ENCODE data around the gene JARID2.

JARID2 gene

DNA sequence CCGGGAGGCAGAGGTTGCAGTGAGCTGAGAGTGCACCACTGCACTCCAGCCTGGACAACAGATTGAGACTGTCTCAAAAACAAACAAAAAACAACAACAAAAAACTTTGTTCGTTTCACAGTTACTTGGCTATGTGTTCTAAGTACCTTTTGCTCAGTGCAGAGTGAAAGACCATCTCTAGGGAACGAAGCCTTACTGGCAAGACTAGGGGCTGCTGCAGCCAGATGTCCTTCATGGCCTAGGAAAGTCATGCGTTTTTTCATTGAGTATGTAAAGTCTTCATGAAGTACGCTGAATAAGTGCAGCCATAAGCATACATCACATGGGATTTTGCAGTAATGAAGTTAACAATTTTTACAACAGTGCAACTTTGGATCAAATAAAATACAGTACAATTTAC is 111.1 kb downstream of the JARID2 start:
- DNase-seq (ENCODE audit: low read depth), result no peak
- H3K4me3 ChIP-seq (ENCODE audit: low read depth, low read length), result no peak overlapping the region
- TF ChIP-seq CTCF (conservative IDR thresholded peaks at IDR 0.05; ENCODE audit: low read depth, low read length), result no peak

GRCh38 chr6:15357782-15358181 is 111.9 kb downstream of the JARID2 start:
- DNase-seq (ENCODE audit: low read depth), result no peak
- TF ChIP-seq CTCF (conservative IDR thresholded peaks at IDR 0.05; ENCODE audit: low read depth, low read length), result no peak
- no peak overlapping the region for H3K4me3 ChIP-seq (ENCODE audit: low read depth, low read length)

GRCh38 chr6:15358579-15359327 is 112.9 kb downstream of the JARID2 start:
- DNase-seq (ENCODE audit: low read depth), result peak; percentile 69
- no peak overlapping the region for H3K4me3 ChIP-seq (ENCODE audit: low read depth, low read length)
- TF ChIP-seq CTCF (conservative IDR thresholded peaks at IDR 0.05; ENCODE audit: low read depth, low read length), result no peak

- no peak for TF ChIP-seq CTCF (conservative IDR thresholded peaks at IDR 0.05; ENCODE audit: low read depth, low read length)
- no peak for DNase-seq (ENCODE audit: low read depth)
- H3K4me3 ChIP-seq (ENCODE audit: low read depth, low read length), result no peak overlapping the region
Measured at GRCh38 chr6:15359335-15359862, 113.5 kb downstream of the JARID2 start.

DNA sequence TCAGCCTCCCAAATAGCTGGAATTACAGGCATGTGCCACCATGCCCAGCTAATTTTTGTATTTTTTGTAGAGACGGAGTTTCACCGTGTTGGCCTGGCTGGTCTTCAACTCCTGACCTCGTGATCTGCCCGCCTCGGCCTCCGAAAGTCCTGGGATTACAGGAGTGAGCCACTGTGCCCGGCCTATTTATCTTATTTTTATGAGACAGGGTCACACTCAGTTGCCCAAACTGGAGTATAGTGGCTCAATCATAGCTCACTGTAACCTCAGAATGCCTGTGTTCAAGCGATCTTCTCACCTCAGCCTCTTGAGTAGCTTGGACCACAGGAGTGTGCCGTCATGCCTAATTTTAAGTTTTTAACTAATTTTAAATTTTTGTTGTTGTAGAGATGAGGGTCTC is 114.4 kb downstream of the JARID2 start:
- H3K4me3 ChIP-seq (ENCODE audit: low read depth, low read length), result no peak overlapping the region
- no peak for TF ChIP-seq CTCF (conservative IDR thresholded peaks at IDR 0.05; ENCODE audit: low read depth, low read length)
- DNase-seq (ENCODE audit: low read depth), result no peak

- no peak for TF ChIP-seq CTCF (conservative IDR thresholded peaks at IDR 0.05; ENCODE audit: low read depth, low read length)
- H3K4me3 ChIP-seq (ENCODE audit: low read depth, low read length), result no peak overlapping the region
- DNase-seq (ENCODE audit: low read depth), result no peak
Measured at GRCh38 chr6:15361197-15361596, 115.3 kb downstream of the JARID2 start.
